ENCODE measurements around the gene NTNG1.

The NTNG1 gene

DNA sequence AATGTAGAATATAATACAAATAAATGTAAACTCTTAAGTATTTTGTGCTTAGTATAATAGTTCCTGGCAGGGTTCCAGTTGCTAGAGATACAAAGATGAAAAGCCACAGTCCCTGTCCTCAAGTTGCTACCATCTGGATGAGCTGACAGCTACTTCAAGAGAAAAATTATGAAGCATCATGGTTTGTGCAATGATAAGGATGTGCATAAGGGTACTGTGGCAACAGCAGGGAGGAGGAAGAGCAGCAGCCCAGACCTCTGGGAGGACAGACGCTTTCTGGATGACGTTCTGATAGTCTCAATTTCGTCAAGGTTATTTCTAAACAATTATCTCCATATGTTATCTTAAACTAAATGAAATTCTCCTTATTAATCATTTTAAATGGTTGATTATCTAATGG is 198.9 kb downstream of the NTNG1 start:
- no peak for DNase-seq (ENCODE audit: low read depth)

DNA sequence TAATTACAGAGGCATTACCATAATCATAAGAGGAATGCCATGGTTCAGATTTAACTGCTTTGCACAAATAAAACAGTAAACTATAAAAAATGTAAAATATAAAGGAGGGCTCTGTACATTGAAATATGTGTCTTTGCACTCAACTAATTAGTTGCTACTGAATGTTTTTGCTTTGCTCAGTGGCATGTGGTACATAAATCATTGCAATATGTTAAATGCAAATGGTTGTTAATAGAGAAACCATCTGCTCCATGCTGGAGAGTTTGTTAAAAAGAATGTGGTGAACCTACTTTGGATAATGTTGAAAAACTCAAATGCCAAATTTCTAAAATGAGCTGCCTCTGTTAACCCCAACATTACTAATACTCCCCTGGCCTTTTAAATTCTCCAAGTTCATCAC is 201.5 kb downstream of the NTNG1 start:
- DNase-seq (ENCODE audit: low read depth), result no peak

DNA sequence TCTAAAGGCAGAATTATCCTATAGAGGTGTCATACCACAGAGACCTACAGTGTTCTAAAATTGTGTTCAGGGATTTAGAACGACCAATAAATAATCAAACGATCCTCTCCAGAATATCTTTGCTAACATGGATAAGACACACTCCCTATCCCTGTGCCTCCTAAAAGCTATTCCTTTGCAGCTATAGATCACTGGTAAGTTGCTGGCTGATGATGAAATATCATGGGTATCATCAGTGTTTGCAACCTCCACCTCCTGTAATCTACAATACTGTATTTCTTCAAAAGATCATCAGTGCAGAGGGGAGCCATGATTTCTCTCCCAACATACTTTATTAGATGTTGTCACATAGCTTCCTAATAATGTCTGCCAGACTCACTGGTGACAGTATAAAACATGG is 201.9 kb downstream of the NTNG1 start:
- DNase-seq (ENCODE audit: low read depth), result no peak

DNA sequence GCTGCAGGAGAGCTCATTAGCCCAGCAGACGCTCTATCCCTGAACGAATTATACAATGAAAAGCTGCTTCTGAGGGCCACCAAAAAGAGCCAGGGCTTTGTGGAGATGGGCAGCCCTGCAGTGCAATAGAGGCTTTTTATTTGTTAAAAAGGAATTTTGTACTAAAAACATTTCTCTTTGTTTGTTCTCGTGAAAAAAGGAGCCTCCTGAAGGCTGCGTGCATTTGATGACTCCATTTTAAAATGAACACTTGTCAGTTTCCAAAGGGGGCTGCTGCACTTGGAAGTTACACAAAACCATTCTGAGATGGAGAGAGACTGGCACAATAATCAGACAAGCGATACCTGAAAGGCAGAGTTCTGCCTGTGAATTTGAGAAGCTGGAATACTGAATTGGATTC is 202.8 kb downstream of the NTNG1 start:
- no peak for DNase-seq (ENCODE audit: low read depth)

DNA sequence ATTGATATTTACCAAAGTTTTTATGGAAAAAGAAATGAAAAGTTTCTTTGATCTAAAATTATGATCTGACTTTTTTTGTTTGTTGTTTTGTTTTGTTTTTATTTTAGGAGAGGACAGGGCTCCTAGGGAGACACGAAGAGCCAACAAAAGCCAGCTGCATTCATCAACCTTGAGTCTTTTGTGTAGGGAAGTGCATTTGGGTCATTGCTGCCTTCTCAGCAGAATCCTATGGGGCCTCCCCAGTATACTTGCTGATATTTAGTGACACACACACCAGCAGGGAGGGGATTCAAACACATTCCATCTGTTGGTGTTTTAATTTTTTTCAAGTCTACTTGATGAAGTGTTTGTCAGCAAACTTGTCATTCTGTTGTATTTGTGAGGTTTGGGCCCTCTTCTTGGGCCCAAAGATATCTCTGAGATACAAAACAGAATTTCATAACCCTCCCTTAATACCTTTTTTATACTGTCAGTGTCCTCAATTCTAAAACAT is 203.5 kb downstream of the NTNG1 start:
- DNase-seq (ENCODE audit: low read depth), result no peak

DNA sequence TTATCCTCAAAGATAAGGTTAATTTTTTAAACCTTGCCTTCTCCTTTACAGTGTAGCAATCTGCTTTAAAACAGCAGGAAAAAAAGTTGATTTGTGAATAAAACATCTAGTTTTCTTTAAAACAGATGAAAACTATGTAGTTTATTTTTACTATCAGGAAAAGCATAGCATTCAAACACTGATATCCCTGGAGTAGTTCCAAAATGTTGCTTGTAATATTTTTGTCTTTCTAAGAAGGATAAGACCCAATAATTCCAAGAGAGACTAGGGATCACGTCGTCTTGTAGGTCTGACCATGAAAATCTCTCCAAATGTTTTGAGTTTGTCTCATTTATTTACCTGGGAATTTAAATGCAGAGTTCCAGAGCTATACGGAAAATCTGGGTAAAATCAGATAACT is 204.0 kb downstream of the NTNG1 start:
- DNase-seq (ENCODE audit: low read depth), result no peak

DNA sequence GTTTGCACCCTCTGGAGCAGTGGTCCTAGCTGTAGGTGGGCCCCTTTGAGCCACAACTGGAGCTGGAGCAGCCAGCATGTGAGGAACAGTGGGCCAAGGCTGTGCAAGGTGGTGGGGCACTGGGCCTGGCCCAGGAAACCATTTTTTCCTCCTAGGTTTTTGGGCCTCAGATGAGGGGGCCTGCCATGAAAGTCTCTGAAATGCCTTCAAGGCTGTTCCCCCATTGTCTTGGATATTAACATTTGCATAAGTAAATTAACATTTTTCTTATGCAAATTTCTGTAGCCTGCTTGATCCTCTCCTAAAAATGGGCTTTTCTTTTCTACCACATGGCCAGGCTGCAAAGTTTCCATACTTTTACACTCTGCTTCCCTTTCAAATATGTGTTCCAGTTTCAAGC is 212.0 kb downstream of the NTNG1 start:
- DNase-seq (ENCODE audit: low read depth), result no peak

DNA sequence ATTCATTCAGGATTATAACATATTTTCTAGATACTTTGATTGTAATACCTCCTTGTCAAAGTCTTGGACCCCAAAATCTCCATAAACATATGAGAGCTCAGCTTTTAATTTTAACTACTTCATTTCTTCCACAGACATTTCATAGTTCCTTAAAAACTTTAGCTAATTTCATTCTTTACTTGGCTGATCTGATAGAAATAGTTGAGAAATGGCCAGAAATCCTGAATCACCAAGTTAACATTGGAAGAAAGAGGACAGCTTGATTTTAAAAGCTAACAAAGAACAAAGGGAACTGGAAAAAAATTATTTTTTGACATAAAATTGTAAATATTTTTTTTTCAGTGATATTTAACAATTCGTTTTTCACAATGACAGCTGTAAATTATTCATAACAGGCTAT is 216.5 kb downstream of the NTNG1 start:
- DNase-seq (ENCODE audit: low read depth), result peak; percentile 27

DNA sequence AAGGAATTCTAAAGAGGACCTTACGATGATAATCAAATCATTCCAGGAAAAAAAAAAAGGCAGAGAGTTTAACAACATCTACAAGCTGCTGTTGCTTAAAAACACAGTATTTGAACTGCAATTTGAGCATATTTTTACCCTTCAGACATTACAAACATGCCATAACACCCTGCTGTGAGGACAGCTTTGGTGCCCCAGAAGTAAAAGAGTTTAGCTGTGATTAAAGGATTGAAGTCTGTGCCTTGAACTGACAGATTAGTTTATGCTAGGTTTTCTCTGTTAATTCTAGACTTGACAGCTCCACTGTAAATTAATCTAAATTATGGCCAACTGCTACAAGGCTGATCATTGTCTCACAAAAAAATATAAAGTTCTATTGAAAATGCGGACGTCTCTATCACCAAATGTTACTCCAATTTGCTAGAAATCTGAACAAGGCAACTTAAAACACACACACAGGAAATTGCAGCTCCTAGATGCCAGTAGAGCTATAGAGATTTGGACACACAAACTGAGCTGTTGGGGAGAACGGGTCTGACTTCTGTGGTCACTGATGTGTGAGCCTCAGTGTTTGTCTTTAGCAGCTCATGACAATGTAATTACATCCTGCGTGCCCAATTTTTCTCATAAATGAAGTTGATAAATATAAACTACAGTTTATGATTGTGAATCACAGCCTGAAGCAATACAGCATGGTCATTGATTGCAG is 217.9 kb downstream of the NTNG1 start:
- no peak for DNase-seq (ENCODE audit: low read depth)

DNA sequence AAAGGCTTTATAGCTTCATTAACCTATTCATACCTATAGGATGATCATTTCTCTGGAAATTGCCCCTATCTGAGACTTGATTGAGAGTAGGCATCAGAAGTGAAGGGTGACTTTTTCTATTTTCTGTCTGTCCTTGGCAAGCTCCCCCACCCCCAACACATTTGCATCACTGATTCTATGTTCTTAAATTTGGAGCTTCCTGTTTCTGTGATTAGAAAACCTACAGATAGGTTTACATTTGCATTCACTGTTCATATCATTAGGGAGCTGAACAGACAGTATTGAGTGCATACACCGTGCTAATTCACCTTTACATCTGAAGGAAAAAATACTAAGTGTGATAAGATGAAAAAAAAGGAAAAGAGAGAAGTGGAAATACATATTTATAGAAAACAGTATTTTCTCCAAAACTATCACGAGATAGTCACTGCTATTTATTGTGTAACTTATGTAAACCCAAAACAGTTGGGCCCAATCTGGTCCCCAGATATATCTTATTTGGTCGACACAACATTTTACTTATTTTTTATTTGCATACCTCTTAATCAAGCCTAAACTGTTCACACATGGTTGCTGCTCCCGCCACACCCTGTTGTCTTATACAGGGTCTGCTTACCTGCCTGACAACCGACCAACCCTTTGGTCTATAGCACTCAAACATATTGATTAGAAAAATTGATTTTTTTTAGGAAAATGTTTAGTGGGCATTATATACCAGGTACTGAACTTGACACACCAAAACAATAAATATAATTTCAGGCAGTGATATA is 218.8 kb downstream of the NTNG1 start:
- DNase-seq (ENCODE audit: low read depth), result no peak

DNA sequence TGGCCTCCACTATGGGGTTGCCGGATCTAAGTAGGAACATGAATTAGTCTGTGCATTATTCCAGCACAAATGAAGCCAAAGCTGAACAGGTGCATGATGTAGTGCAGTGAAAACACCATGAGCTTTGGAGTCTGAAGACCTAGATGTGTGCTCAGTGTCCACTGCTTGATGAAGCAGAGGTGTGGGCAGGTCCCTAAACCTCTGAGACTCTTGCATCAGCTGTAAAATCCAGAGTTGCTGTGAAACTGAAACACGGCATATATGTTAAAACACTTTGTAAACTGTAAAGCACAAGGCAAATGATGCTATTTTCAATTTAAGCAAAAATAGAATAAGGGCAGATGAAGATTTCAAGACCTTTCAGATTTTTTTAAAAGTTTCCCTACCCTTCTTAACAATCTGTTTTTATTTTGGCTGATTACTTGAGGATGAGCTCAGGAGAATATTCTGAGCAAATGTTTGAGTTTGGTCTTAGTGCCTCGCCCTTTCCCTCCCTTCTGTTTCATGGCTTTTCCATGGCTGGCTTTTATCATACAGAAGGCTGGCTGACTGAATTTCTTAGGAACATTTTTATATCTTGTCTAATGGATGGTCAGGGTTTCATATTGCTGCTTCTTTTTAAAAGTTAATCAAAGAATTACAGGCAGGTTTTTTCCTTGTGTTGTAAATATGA is 221.8 kb downstream of the NTNG1 start:
- DNase-seq (ENCODE audit: low read depth), result no peak

DNA sequence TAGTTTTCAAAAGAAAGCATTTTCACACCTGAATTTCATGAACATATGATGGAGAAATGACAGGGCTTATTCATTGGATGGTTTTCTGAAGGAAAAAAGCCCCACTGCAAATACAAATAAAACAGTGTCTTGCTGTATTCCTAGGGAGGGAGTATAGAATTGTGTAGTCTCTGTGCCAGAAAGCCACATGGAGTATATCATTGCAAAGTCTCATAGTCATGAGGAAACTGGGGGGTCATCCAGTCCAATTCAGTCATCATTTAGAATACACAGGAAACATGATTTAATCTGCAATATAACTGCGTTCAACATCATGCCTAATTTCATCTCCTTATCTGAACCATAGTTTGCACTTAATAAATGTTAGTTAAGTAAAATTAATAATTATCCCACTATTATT is 222.3 kb downstream of the NTNG1 start:
- DNase-seq (ENCODE audit: low read depth), result no peak

DNA sequence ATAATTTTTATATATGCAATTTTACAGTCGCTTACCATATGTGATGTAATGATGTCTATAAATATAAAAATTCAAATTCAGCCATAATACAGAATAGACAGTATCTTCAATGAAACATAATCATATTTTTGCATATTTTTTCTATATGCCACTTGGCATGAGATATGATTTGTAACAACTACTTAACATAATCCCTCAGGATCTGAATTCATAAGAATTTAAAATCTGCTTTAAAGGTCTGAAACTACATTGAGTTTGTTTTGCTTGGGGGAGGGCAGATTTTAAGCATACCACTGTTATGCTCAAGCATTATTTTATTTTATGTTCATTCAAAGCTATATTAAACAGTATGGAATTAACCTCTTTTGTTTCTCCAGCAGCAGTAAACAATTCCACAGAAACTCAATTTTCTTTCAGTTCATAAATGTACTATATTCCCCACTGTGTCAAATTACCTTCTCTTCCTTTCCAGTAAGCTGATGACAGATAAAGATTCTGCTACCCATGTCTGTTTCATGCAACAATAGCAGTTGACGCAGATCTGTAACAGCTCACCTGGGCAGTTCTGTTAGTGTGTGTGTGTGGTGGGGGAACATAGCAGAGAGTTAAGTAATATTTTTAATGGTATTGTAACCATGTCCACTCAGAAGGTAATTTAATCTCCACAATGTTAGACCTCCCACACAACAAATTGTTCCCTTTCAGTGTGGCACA is 224.8 kb downstream of the NTNG1 start:
- no peak for DNase-seq (ENCODE audit: low read depth)

DNA sequence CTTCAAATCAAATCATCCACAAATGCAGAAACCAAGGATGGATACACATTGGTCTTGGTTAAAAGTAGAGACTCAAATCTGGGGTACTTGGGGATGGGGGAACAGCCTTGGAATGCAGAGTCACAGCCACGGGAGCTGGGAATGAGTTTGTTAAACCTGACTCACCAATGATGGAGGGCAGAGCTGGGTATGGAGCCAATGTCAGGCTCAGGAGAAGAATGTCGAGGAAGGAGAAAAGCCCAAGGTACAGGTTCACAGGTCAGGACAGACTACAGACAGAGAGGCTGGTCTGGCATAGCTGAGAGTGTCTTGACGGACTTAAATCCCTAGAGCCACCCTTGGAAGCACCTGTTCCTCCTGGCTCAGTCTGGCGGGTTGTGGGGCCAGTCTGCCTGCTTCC is 237.6 kb downstream of the NTNG1 start:
- DNase-seq (ENCODE audit: low read depth), result no peak

DNA sequence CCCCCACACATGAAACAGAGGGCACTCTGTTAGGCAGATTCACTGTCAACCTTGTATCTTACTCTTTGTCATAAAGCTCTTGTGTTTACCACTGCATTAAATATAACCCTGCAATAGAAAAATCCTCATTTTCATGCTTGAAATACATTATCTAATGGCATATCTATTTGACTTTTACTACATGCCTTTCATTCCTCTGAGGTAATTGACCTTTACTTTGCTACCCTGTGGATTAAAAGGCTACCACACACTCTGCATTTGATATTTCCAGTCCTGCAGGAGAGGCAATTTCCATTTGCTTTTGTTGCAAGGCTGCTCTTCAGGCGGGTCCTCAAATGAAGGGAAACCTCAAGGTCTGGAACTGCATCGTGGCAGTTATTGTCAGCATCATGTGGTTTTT is 238.0 kb downstream of the NTNG1 start:
- no peak for DNase-seq (ENCODE audit: low read depth)

DNA sequence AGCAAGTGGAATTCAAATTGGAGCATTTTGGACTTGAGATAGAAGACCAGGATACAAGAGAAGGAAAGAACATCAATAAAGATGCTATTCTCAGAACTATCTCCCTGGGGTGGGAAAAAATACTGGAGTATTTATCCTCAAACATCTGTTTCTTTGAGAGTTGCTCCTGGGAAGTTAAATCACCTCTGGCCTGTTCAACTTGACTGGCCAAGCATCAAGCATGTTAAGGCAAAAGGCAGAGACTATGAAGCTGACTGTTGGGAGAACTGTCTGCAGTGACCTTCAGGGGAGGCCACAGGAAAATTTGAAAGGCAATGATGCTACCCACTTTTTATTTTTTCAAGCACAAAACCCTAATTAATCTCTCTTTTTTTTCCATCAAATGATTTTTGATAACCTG is 239.0 kb downstream of the NTNG1 start:
- DNase-seq (ENCODE audit: low read depth), result no peak

DNA sequence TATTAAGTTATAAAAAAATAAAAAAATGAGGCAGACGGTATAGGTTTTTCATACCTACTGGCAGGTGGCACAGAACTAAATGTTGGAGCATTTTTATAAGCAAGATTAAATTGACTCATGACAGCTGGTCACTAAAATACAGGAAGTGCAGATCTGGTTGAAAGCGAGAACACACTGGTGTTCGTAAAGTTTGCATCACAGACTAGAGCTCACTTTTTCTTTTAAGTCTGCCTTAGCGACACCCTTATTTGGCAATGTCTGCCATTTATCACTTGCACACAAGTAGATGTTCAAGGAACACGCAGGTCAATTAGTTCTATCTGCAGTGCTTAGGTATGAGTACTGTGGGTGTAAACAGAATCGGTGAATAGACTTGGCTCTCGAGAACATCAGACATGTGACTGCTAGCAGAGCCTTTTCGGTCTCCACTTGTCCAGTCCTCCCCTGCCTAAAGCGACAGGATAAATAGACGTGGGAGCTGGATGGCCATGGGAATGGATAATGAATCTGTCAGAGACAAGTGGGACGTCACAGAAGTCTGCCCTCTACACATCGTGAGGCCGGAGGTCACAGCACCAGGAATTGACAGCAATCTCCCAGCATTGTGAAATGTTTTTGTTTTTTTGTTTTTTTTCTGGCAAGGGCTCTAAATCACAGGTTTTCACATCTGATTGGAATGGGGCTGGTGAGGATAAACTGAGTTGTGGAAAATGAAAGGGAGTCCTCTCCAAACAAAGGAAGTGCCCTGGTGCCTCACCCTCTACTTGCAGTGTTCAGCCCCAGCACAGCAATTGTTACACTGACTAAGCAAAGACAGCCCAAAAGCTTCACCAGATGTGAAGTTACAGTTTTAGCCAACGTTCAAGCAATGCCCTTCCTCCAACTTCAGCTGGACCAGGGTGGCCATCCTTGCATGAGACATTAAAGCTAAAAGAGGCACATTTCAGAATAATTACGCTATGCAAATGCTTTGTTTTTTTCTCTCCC is 248.9 kb downstream of the NTNG1 start:
- peak; percentile 38 for DNase-seq (ENCODE audit: low read depth)

DNA sequence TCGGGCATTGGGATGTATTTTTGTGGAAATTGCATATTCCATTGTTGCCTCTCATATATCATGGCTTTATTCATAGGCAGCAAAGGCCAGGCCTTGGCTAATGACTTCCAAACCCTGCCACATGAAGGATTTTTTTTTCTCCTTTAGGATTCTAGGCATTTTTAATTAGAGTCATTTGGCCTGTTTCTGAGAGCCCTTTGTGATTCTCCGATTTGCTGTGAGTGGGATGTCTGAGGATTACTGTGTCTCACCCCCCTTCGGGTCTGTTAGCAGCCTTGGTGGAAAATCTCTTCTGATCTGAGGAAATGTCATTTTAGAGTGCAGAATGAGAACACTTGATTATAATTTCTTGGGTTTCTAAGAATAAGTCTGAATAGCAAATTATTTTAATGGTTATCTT is 253.5 kb downstream of the NTNG1 start:
- DNase-seq (ENCODE audit: low read depth), result no peak

DNA sequence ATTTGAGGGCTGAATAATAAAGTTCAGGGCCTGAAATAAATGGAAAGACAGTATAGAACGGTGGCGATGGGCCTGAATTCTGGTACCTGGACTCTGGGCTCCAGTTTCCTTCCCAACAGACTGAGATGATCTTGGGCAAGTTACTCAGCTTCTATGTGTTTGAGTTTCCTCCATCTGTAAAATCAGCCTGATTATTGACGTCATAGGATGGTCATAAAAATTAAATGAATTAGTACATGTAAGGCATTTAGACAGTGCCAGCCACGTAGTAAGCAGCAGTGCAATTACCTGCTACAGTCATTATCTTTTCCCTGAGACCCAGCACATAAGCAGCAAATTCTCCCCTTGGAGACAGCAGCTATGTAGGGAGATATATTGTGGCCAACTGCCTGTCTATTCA is 260.9 kb downstream of the NTNG1 start:
- DNase-seq (ENCODE audit: low read depth), result no peak

DNA sequence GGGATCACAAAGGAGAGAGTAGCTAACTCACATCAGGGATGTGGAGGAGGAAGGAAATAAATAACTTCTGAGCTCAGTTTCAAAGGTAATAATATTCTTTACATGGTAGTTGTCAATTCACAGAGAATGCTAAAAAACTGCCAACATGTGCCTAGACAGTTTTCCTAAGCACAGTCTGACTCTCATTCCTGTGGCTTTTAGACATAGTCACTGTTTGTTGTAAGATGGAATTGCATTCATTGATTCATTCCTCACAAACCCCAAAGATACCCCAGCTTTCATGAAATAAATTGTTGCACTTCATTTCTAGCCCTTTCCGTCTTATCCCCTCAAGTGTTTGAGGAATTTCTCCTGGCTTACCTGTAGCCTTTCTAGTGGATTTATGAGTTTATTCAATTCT is 263.9 kb downstream of the NTNG1 start:
- DNase-seq (ENCODE audit: low read depth), result peak; percentile 29

DNA sequence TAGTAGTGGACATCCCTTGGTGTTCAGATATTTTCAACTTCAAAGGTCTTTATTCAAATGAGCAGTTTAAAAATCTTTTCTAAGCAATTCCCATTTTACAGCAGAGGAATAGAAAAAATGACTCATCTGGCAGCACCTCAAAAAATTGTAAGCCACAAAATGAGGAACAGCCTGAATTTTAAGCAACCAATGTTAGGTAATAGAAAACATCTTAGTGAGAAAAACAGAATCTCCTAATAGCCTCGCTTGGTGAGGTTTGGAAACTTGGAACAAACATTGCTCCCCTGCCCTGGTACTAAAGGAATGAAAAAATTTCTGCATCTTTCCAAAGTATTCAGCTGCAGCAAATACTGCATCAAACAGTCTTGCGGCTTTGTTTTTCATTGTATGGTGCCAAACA is 264.4 kb downstream of the NTNG1 start:
- DNase-seq (ENCODE audit: low read depth), result peak; percentile 84
